ENCODE results near the gene SDHAF3. TPM values are rescaled to one million over a fixed set of nuclear protein-coding genes. Genes with fewer than 3 reads are reported as not detected.
A peak's percentile ranks its signal among the peaks of the same experiment; 100 is the strongest.
"Not testable (repeated sequence)": the region's sequence is repeated elsewhere in the genome, so short reads cannot be mapped to it uniquely, and the experiment has no call there.

Gene SDHAF3
- total RNA-seq: 10 to 100 TPM; 18.9 to 25.2 TPM

- DNase-seq: peak; percentile 97
- Histone ChIP-seq H3K9ac (ENCODE audit: low read depth in 2 of 2, low read length in 2 of 2) (peak within 1 kb of the TSS; percentile 59 to 95), H3K27me3 (no peaks in the 10 kb centered on the region), H3K4me1 (peaks cover 3% of the 10 kb centered on the region), H3K27ac (peak within 1 kb of the TSS; percentile 49), H3K9me3 (no peaks in the 10 kb centered on the region), H3K4me3 (peak within 1 kb of the TSS; percentile 48), H3K36me3 (no peaks in the 10 kb centered on the region)
- no peak for TF ChIP-seq CTCF (IDR thresholded peaks at IDR 0.05)
- intact Hi-C loops (cut with DNase I): no loop called here
Observed at GRCh38 chr7:97117372-97118188, at the start of gene SDHAF3. Gene SDHAF3, plus strand, starts transcription at chr7:97117698. Its CDS starts 26 bp downstream, at chr7:97117724.

DNA sequence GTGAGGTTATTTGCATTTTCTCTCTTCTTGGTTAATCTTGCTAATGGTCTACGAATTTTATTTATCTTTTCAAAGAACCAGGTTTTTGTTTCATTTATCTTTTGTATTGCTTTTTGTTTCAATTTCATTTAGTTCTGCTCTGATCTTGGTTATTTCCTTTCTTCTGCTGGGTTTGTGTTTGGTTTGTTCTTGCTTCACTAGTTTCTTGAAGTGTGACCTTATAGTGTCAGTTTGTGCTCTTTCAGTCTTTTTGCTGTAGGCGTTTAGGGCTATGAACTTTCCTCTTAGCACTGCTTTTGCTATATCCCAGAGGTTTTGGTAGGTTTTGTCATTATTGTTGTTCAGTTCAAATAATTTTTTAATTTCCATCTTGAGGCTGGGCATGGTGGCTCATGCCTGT lies 45.5 kb upstream of the SDHAF3 start:
- H3K4me3 ChIP-seq; H3K9ac ChIP-seq (ENCODE audit: low read depth in 2 of 2, low read length in 2 of 2); H3K27ac ChIP-seq; H3K36me3 ChIP-seq; intact Hi-C loops (cut with DNase I); H3K4me1 ChIP-seq; H3K27me3 ChIP-seq; DNase-seq; H3K9me3 ChIP-seq: not testable (repeated sequence)

- H3K27me3 ChIP-seq: no peaks in the 10 kb centered on the region
- no peaks in the 10 kb centered on the region for H3K4me1 ChIP-seq
- H3K4me3 ChIP-seq: no peak overlapping the region
- no peaks in the 10 kb centered on the region for H3K9me3 ChIP-seq
- intact Hi-C loops (cut with DNase I): no loop called here
- no peak overlapping the region for H3K27ac ChIP-seq
- no peak for TF ChIP-seq CTCF (IDR thresholded peaks at IDR 0.05)
- DNase-seq: no peak
- no peak overlapping the region for H3K9ac ChIP-seq (ENCODE audit: low read depth in 2 of 2, low read length in 2 of 2)
- H3K36me3 ChIP-seq: no peaks in the 10 kb centered on the region
Observed at GRCh38 chr7:97075928-97076327, 41.6 kb upstream of the SDHAF3 start.

- Histone ChIP-seq H3K9me3 (no peaks in the 10 kb centered on the region), H3K27me3 (no peaks in the 10 kb centered on the region), H3K4me3 (no peak overlapping the region), H3K4me1 (no peaks in the 10 kb centered on the region), H3K36me3 (no peaks in the 10 kb centered on the region), H3K9ac (ENCODE audit: low read depth in 2 of 2, low read length in 2 of 2) (no peak overlapping the region), H3K27ac (no peak overlapping the region)
- TF ChIP-seq CTCF (IDR thresholded peaks at IDR 0.05): no peak
- intact Hi-C loops (cut with DNase I): no loop called here
- no peak for DNase-seq
Observed at GRCh38 chr7:97078023-97078969, 39.2 kb upstream of the SDHAF3 start.

DNA sequence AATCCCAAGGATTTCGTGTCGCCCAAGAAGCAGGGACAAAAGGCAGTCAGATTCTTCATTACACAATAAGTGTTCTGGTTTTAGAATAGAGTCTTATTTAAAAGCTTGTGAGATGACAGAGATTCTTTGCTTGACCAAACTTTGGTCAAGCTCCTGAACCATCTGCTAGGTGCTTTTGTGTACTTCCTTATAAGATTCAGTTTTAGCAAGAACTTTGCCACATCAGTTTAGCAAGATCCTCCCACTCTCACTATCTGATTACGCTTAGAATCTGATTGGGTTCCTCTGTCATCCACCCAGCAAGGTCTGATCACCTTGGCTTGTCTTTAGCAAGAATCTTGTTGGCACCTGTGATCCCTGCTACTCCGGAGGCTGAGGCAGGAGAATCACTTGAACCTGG lies 38.2 kb upstream of the SDHAF3 start:
- no peak for TF ChIP-seq CTCF (IDR thresholded peaks at IDR 0.05)
- no peak overlapping the region for H3K27ac ChIP-seq
- intact Hi-C loops (cut with DNase I): no loop called here
- H3K4me1 ChIP-seq: no peaks in the 10 kb centered on the region
- H3K36me3 ChIP-seq: no peaks in the 10 kb centered on the region
- no peak for DNase-seq
- H3K9ac ChIP-seq (ENCODE audit: low read depth in 2 of 2, low read length in 2 of 2): no peak overlapping the region
- no peaks in the 10 kb centered on the region for H3K27me3 ChIP-seq
- no peak overlapping the region for H3K4me3 ChIP-seq
- H3K9me3 ChIP-seq: no peaks in the 10 kb centered on the region

Measured in colonic mucosa (tissue), 4 donors.